HEK293T (cell line): Measurements from ENCODE around the gene XPNPEP1.

ENCODE experiments used
- ARNT ChIP-seq: fragments of 450-650 bp; IDR thresholded peaks from 2 replicates; pipeline ENCODE4 v1.6.1; 2017; ENCODE audit warnings: mild to moderate bottlenecking
- BHLHE40 ChIP-seq: fragments of 450-650 bp; IDR thresholded peaks from 2 replicates; pipeline ENCODE4 v1.6.1; 2016; ENCODE audit warnings: mild to moderate bottlenecking, moderate library complexity, borderline replicate concordance
- CTBP1 ChIP-seq: fragments of 450-650 bp; IDR thresholded peaks from 2 replicates; pipeline ENCODE4 v1.6.1; 2016; ENCODE audit warnings: borderline replicate concordance
- ELF4 ChIP-seq: fragments of 450-650 bp; IDR thresholded peaks from 2 replicates; pipeline ENCODE4 v1.6.1; 2017; ENCODE audit warnings: antibody characterized with exemption
- FOXA1 ChIP-seq: fragments of 450-650 bp; IDR thresholded peaks from 2 replicates; pipeline ENCODE4 v1.6.1; 2016; ENCODE audit warnings: mild to moderate bottlenecking
- FOXK2 ChIP-seq: fragments of 450-650 bp; IDR thresholded peaks from 2 replicates; pipeline ENCODE4 v1.6.1; 2016; ENCODE audit warnings: mild to moderate bottlenecking
- FOXM1 ChIP-seq: fragments of 450-650 bp; IDR thresholded peaks from 2 replicates; pipeline ENCODE4 v1.6.1; 2017; ENCODE audit warnings: mild to moderate bottlenecking, borderline replicate concordance
- HDGF ChIP-seq: fragments of 450-650 bp; IDR thresholded peaks from 2 replicates; pipeline ENCODE4 v1.6.1; 2017; ENCODE audit warnings: antibody characterized with exemption, borderline replicate concordance
- LEF1 ChIP-seq: fragments of 450-650 bp; IDR thresholded peaks from 2 replicates; pipeline ENCODE4 v1.6.1; 2017; ENCODE audit warnings: mild to moderate bottlenecking, borderline replicate concordance
- NFRKB ChIP-seq: fragments of 450-650 bp; IDR thresholded peaks from 2 replicates; pipeline ENCODE4 v1.6.1; 2016; ENCODE audit warnings: mild to moderate bottlenecking, moderate library complexity
- SP1 ChIP-seq: fragments of 450-650 bp; IDR thresholded peaks from 2 replicates; pipeline ENCODE4 v1.6.1; 2017
- SUZ12 ChIP-seq: fragments of 450-650 bp; IDR thresholded peaks from 2 replicates; pipeline ENCODE4 v1.6.1; 2016; ENCODE audit warnings: mild to moderate bottlenecking
- ZNF384 ChIP-seq: fragments of 450-650 bp; IDR thresholded peaks from 2 replicates; pipeline ENCODE4 v1.6.1; 2016
- TF ChIP-seq, protein P1 (sequence below): fragments of 450-650 bp; IDR thresholded peaks from 2 replicates; pipeline ENCODE4 v1.6.1; 2016

DNA sequence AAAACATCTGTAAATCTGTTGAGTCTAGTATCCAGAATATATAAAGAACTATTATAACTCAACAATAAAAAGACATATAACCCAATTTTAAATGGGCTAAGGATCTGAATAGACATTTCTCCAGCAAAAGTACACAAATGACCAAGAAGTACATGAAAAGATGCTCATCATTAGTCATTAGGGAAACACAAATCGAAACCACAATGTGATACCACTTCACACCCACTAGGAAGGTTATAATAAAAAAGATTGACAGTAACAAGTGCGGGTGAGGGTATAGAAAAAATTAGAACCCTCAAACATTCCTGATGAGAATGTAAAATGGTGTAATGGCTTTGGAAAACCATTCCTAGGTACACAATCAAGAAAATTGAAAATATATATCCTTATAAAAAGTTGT lies 4.1 kb downstream of the XPNPEP1 start:
- no peak for TF ChIP-seq ZNF384
- no peak for TF ChIP-seq SP1
- TF ChIP-seq ELF4 = no peak
- TF ChIP-seq FOXK2 = no peak
- TF ChIP-seq BHLHE40 = no peak
- TF ChIP-seq NFRKB = no peak
- no peak for TF ChIP-seq SUZ12
- no peak for TF ChIP-seq ARNT
- no peak for TF ChIP-seq FOXM1
- TF ChIP-seq, protein P1, sequence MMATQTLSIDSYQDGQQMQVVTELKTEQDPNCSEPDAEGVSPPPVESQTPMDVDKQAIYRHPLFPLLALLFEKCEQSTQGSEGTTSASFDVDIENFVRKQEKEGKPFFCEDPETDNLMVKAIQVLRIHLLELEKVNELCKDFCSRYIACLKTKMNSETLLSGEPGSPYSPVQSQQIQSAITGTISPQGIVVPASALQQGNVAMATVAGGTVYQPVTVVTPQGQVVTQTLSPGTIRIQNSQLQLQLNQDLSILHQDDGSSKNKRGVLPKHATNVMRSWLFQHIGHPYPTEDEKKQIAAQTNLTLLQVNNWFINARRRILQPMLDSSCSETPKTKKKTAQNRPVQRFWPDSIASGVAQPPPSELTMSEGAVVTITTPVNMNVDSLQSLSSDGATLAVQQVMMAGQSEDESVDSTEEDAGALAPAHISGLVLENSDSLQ = no peak
- TF ChIP-seq LEF1 = no peak
- no peak for TF ChIP-seq FOXA1
- TF ChIP-seq CTBP1 = no peak
- TF ChIP-seq HDGF = no peak
